Mesendoderm (in vitro differentiated cells): ENCODE measurements around the gene ZNF320.
"Not testable (repeated sequence)": the region's sequence is repeated elsewhere in the genome, so short reads cannot be mapped to it uniquely, and the experiment has no call there.

Experiments
- DNase-seq: peaks from one replicate; pipeline ENCODE4 v3.0.0; 2013
- H2AK5ac ChIP-seq: 2 replicates; pipeline ENCODE4 v1.6.1; 2013; ENCODE audit warnings: low read length, inconsistent platforms
- H2BK120ac ChIP-seq: 2 replicates; pipeline ENCODE4 v1.6.1; 2013; ENCODE audit warnings: low read depth, mild to moderate bottlenecking, low read length, moderate library complexity, mixed read lengths
- H2BK15ac ChIP-seq: replicated peaks from 2 replicates; pipeline ENCODE4 v1.6.1; 2013; ENCODE audit warnings: low read depth, mild to moderate bottlenecking, moderate library complexity
- H2BK5ac ChIP-seq: 2 replicates; pipeline ENCODE4 v1.6.1; 2013; ENCODE audit warnings: low read length, inconsistent platforms
- H3K18ac ChIP-seq: 2 replicates; pipeline ENCODE4 v1.6.1; 2013; ENCODE audit warnings: mild to moderate bottlenecking, low read length, mixed read lengths
- H3K23ac ChIP-seq: one replicate; pipeline ENCODE4 v1.6.1; 2013; ENCODE audit warnings: low read length
- H3K27ac ChIP-seq: 2 replicates; pipeline ENCODE4 v1.5.1; 2013; ENCODE audit warnings: low read depth, mild to moderate bottlenecking, inconsistent platforms, low read length, moderate library complexity
- H3K27me3 ChIP-seq: 2 replicates; pipeline ENCODE4 v1.6.1; 2013; ENCODE audit warnings: low read length, control low read depth, mild to moderate bottlenecking, inconsistent platforms; ENCODE audit not compliant: insufficient read depth, poor library complexity
- H3K36me3 ChIP-seq: 2 replicates; pipeline ENCODE4 v1.6.1; 2013; ENCODE audit warnings: low read length, inconsistent platforms; ENCODE audit not compliant: control insufficient read depth, insufficient read depth
- H3K4ac ChIP-seq: one replicate; pipeline ENCODE4 v1.6.1; 2013; ENCODE audit warnings: low read depth, mild to moderate bottlenecking, low read length, moderate library complexity
- H3K4me1 ChIP-seq: 2 replicates; pipeline ENCODE4 v1.6.1; 2013; ENCODE audit warnings: low read depth, low read length, inconsistent platforms; ENCODE audit not compliant: control insufficient read depth
- H3K4me2 ChIP-seq: 2 replicates; pipeline ENCODE4 v1.6.1; 2013; ENCODE audit warnings: low read length
- H3K4me3 ChIP-seq: 2 replicates; pipeline ENCODE4 v1.5.1; 2013; ENCODE audit warnings: mild to moderate bottlenecking, low read length
- H3K56ac ChIP-seq: one replicate; pipeline ENCODE4 v1.6.1; 2013; ENCODE audit warnings: low read length
- H3K79me1 ChIP-seq: 2 replicates; pipeline ENCODE4 v1.6.1; 2013; ENCODE audit warnings: low read length, inconsistent platforms
- H3K79me2 ChIP-seq: 2 replicates; pipeline ENCODE4 v1.6.1; 2013; ENCODE audit warnings: mild to moderate bottlenecking, low read length; ENCODE audit not compliant: control insufficient read depth, insufficient read depth
- H3K9ac ChIP-seq: 2 replicates; pipeline ENCODE4 v1.6.1; 2013; ENCODE audit warnings: low read length, inconsistent platforms
- H4K5ac ChIP-seq: one replicate; pipeline ENCODE4 v1.6.1; 2013; ENCODE audit warnings: low read length
- H4K8ac ChIP-seq: one replicate; pipeline ENCODE4 v1.6.1; 2013; ENCODE audit warnings: low read depth, mild to moderate bottlenecking, control low read depth, low read length, moderate library complexity
- WGBS: extraction: QIAGEN DNeasy Blood & Tissue Kit; methylation state at CpG from one replicate; pipeline ENCODE4 v1.1.7; 2013; ENCODE audit warnings: low lambda C conversion rate, missing lambda C conversion rate; ENCODE audit not compliant: insufficient coverage; ENCODE audit errors: extremely low coverage; 5-methylcytosine and 5-hydroxymethylcytosine counted together

ZNF320 gene

GRCh38 chr19:52943884-52944643 is 46.6 kb upstream of the ZNF320 start:
- peak overlapping the region; percentile 32 for H3K18ac ChIP-seq
- H3K79me1 ChIP-seq = no peaks in the 10 kb centered on the region
- H3K56ac ChIP-seq = no peak overlapping the region
- H3K27ac ChIP-seq = peak overlapping the region; percentile 81
- WGBS = no CpG with 5 or more reads among the region's 17 CpGs
- H2BK120ac ChIP-seq = no peak overlapping the region
- DNase-seq = peak; percentile 59
- no peak overlapping the region for H4K8ac ChIP-seq
- H3K4me1 ChIP-seq = no peaks in the 10 kb centered on the region
- H2AK5ac ChIP-seq = no peak overlapping the region
- H2BK5ac ChIP-seq = peak overlapping the region; percentile 62
- H3K36me3 ChIP-seq = no peaks in the 10 kb centered on the region
- no peak overlapping the region for H3K23ac ChIP-seq
- no peak overlapping the region for H3K4ac ChIP-seq
- no peaks in the 10 kb centered on the region for H3K27me3 ChIP-seq
- H3K9ac ChIP-seq = no peak overlapping the region
- no peak overlapping the region for H4K5ac ChIP-seq
- H3K79me2 ChIP-seq = peaks cover 3% of the 10 kb centered on the region
- H3K4me3 ChIP-seq = no peak overlapping the region
- H2BK15ac ChIP-seq = no peak overlapping the region
- H3K4me2 ChIP-seq = no peak overlapping the region

- no peaks in the 10 kb centered on the region for H3K36me3 ChIP-seq
- H3K18ac ChIP-seq = no peak overlapping the region
- H3K4me3 ChIP-seq = no peak overlapping the region
- H3K27me3 ChIP-seq = no peaks in the 10 kb centered on the region
- WGBS = no CpG with 5 or more reads among the region's 29 CpGs
- no peak overlapping the region for H2BK5ac ChIP-seq
- peak overlapping the region; percentile 46 for H3K4me2 ChIP-seq
- H3K27ac ChIP-seq = peak overlapping the region; percentile 81
- no peak overlapping the region for H4K5ac ChIP-seq
- H2AK5ac ChIP-seq = no peak overlapping the region
- peak overlapping the region; percentile 78 for H3K4ac ChIP-seq
- H4K8ac ChIP-seq = no peak overlapping the region
- H3K9ac ChIP-seq = no peak overlapping the region
- H3K56ac ChIP-seq = peak overlapping the region; percentile 65
- no peak for DNase-seq
- H3K4me1 ChIP-seq = no peaks in the 10 kb centered on the region
- H3K79me1 ChIP-seq = no peaks in the 10 kb centered on the region
- H2BK15ac ChIP-seq = no peak overlapping the region
- H2BK120ac ChIP-seq = peak overlapping the region; percentile 90
- H3K79me2 ChIP-seq = peaks cover 3% of the 10 kb centered on the region
- no peak overlapping the region for H3K23ac ChIP-seq
Observed at GRCh38 chr19:52943134-52943883, 45.9 kb upstream of the ZNF320 start.

DNA sequence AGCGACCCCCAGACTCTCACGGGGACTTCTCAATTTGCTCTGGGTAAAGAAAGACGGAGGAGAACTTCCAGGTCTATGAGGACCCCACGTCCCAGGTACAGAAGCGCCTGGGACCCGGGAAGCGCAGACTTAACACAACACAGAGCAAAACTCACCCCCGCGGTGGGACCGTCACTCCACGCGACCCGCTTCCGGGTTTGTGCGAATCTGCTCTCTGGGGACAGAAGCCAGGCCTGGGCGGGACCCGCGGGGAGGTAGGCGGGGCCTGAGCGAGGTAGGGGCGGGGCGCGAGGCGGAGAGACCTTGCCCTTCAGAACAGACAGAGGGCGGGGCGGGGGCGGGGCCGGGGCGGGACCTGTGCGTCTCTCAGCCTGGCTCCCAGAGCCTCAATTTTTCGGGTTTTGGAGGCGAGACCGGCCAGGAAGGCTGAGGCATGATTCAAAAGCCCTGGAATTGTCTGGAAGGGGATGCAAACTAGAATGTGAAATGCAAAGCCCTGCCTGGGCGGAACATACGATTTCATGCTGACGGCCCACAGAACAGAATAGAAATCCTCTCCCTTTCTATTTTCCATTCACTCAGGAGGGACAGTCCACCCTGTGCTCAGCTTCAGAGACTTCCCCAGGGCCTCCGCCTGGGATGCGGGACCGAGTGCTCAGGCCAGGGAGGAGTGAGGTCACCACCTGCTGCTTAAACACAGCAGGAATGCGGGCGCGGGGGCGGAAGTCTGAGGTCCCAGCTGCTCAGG is 45.1 kb upstream of the ZNF320 start:
- no peak overlapping the region for H2AK5ac ChIP-seq
- WGBS = no CpG with 5 or more reads among the region's 43 CpGs
- H3K4me2 ChIP-seq = peak overlapping the region; percentile 57
- peak overlapping the region; percentile 61 for H3K27ac ChIP-seq
- H3K36me3 ChIP-seq = no peaks in the 10 kb centered on the region
- H3K79me1 ChIP-seq = no peaks in the 10 kb centered on the region
- H3K79me2 ChIP-seq = peaks cover 3% of the 10 kb centered on the region
- H4K8ac ChIP-seq = no peak overlapping the region
- no peak overlapping the region for H4K5ac ChIP-seq
- H3K23ac ChIP-seq = no peak overlapping the region
- H3K9ac ChIP-seq = peak overlapping the region; percentile 88
- H2BK120ac ChIP-seq = no peak overlapping the region
- H2BK15ac ChIP-seq = no peak overlapping the region
- H3K4me1 ChIP-seq = no peaks in the 10 kb centered on the region
- H3K4me3 ChIP-seq = peak overlapping the region; percentile 88
- H3K4ac ChIP-seq = peak overlapping the region; percentile 65
- no peak overlapping the region for H2BK5ac ChIP-seq
- H3K18ac ChIP-seq = peak overlapping the region; percentile 94
- H3K56ac ChIP-seq = peak overlapping the region; percentile 84
- DNase-seq = peak; percentile 94
- H3K27me3 ChIP-seq = no peaks in the 10 kb centered on the region

GRCh38 chr19:52941941-52942385 is 44.5 kb upstream of the ZNF320 start:
- no peak overlapping the region for H2BK120ac ChIP-seq
- no peak overlapping the region for H4K5ac ChIP-seq
- no CpG with 5 or more reads among the region's 26 CpGs for WGBS
- H2BK5ac ChIP-seq = no peak overlapping the region
- peak overlapping the region; percentile 84 for H3K56ac ChIP-seq
- H3K27me3 ChIP-seq = no peaks in the 10 kb centered on the region
- peak overlapping the region; percentile 94 for H3K18ac ChIP-seq
- peaks cover 7% of the 10 kb centered on the region for H3K79me2 ChIP-seq
- no peak overlapping the region for H2AK5ac ChIP-seq
- peak overlapping the region; percentile 88 for H3K9ac ChIP-seq
- peaks cover 4% of the 10 kb centered on the region for H3K79me1 ChIP-seq
- H3K23ac ChIP-seq = no peak overlapping the region
- peak; percentile 63 for DNase-seq
- peak overlapping the region; percentile 65 for H3K4ac ChIP-seq
- peak overlapping the region; percentile 88 for H3K4me3 ChIP-seq
- H4K8ac ChIP-seq = no peak overlapping the region
- peak overlapping the region; percentile 57 for H3K4me2 ChIP-seq
- H3K36me3 ChIP-seq = no peaks in the 10 kb centered on the region
- H2BK15ac ChIP-seq = no peak overlapping the region
- peak overlapping the region; percentile 56 for H3K27ac ChIP-seq
- H3K4me1 ChIP-seq = no peaks in the 10 kb centered on the region

GRCh38 chr19:52941523-52941922 is 44.1 kb upstream of the ZNF320 start:
- H3K36me3 ChIP-seq, H2BK5ac ChIP-seq, H3K4ac ChIP-seq, H3K79me1 ChIP-seq, H3K4me1 ChIP-seq, H2BK120ac ChIP-seq, H3K27ac ChIP-seq, H4K5ac ChIP-seq, H2AK5ac ChIP-seq, H4K8ac ChIP-seq, H3K18ac ChIP-seq, H3K27me3 ChIP-seq, H3K23ac ChIP-seq, H3K79me2 ChIP-seq, H2BK15ac ChIP-seq: not testable (repeated sequence)
- peak overlapping the region; percentile 88 for H3K4me3 ChIP-seq
- DNase-seq = peak; percentile 35
- H3K4me2 ChIP-seq = peak overlapping the region; percentile 34
- 100% methylated on average over 1 of the region's 2 CpGs for WGBS
- H3K9ac ChIP-seq = peak overlapping the region; percentile 88
- H3K56ac ChIP-seq = peak overlapping the region; percentile 84
